Measurements from ENCODE around the gene UQCRH.
"Not testable (repeated sequence)": the region's sequence is repeated elsewhere in the genome, so short reads cannot be mapped to it uniquely, and the experiment has no call there.

The UQCRH gene

GRCh38 chr1:46334030-46334384, 30.5 kb downstream of the UQCRH start:
- DNase-seq = no peak

DNA sequence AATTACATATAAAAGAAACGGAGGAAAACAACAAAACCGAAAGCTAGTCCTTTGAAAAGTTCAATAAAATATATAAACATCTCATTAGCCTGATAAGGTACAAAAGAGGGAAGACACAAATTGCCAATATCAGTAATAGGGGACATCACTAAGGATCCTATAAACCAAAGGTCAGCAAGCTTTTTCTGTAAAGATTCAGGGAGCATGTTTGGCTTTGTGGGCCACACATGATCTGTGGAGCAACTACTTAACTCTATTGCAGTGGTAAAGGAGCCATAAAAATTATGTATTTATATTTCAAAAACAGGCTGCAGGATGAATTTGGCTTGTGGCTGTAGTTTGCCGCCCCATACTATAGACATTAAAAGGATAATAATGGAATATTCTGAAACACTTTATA, 31.6 kb downstream of the UQCRH start:
- DNase-seq = no peak

DNA sequence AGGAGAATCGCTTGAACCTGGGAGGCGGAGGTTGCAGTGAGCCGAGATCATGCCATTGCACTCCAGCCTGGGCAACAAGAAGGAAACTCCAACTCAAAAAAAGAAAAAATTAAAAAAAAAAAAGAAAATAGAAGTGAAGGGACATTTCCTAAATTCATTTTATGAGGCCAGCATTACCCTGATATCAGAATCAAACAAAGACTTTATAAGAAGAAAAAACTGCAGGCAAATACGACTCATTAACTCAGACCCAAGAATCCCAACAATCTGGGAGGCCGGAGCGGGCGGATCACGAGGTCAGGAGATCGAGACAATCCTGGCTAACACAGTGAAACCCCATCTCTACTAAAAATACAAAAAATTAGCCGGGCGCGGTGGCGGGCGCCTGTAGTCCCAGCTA, 33.9 kb downstream of the UQCRH start:
- DNase-seq = not testable (repeated sequence)

- DNase-seq = peak; percentile 68 to 82
Observed at GRCh38 chr1:46340404-46341221, 37.1 kb downstream of the UQCRH start, which contains the start of gene NSUN4. Gene NSUN4, plus strand, starts transcription at chr1:46340807. Its CDS starts 20 bp downstream, at chr1:46340827.

DNA sequence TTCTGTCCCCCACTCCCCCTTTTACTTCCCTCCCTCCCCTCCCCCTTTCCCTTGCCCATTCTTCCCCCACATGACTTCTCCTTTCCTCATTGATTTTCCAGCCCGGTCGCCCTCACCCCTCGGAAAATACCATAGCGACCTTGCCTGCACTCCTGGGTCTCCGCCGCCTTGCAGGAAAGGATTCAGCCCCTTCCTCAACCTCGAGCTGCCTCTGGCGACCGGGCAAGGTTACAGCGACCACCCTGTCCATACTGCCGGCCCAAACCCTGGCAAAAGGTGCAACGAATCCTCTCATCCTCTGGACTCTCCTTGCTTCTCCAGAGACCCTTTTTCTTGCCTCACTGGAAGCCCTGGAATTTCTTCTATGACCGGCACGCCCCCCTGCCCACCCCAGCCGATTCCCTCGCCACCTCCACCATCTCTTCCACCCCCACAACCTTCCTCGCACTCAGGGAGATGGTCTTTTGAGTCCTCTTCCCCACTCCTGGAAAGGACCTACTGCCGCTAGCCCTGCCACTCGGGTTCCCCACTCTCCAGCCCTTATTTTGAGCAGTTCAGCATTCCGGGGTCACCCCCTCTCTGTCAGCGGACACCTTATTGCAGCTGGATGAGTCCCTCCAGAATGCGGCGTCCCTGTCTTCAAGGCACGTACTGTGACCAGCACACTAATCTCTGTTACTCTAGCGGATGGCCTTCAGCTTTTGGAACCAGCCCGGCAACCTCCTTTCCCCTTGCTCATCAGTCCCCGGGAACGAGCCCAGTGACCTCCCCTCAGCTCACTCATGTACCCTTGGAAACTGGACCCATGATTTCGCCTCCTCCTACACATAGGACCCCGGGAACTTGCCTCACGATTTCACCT, 38.0 kb downstream of the UQCRH start:
- no peak for DNase-seq

- no peak for DNase-seq
Observed at GRCh38 chr1:46342084-46342656, 38.7 kb downstream of the UQCRH start.

DNA sequence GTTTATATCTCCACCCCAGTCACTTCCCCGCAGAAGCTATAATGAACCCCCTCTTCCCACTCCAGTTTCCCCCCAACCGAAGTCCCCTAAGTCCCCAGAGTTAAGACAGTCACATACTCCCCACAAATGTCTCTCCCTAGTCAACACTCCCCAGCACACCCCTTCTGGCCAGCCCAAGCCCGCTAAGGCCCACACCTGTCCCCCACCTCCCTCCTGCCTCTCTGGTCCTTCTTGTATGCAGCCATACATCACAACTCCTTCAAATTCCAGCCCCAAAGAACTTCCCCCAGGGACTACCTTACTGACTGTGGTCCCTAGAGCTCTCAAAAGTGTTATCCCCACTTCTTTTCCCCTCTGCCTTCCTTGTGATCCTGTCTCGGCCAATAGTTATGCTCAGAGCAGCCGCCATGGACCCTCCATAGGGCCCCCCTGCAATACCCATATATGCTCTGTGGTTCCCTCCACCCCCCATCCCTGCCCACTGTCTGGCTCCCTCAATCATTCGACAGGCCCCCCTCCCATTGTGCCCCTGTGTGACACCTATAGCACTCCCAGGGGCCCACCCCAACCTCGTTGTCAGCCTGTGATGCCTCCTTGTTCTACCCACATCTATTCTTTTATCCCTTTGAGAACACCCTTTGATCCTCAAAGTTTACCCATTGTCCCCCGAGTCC, 39.3 kb downstream of the UQCRH start:
- no peak for DNase-seq

GRCh38 chr1:46343351-46343695, 39.8 kb downstream of the UQCRH start:
- DNase-seq = no peak

DNA sequence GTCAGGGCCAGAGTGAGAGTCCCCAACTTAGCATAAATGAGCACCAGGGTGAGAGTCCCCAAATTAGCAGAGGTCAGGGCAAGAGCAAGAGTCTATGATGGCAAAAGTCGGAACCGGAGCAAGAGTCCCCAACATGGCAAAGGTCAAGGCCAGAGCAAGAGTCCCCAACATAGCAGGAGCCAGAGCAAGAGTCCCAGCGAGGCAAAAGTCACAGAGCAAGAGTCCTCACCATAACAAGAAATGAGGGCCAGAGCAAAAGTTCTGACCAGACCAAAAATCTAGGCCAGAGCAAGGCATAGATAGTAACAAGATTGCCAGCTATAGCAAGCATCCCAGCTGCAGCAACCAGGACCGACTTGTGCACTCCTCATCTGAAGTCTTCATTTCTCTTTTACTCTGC, 40.2 kb downstream of the UQCRH start:
- DNase-seq = no peak

DNA sequence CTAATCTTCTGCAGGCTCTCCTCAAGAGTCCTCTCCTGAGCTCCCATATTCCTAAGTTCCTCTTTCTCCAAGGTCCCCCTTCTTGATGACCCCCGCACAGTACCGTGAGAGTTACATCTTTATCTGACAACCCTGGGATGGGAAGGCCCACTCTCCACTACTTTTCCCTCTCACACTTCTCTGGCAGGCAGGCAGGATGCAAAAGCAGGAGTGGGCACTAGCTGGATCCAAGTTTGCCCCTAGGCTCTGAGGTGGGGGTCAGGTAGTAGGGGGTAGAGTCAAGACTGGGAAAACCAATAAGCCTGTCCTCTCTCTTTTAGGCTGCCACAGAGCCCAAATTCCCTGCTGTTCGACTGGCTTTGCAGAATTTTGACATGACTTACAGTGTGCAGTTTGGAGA, 41.0 kb downstream of the UQCRH start:
- DNase-seq = no peak

DNA sequence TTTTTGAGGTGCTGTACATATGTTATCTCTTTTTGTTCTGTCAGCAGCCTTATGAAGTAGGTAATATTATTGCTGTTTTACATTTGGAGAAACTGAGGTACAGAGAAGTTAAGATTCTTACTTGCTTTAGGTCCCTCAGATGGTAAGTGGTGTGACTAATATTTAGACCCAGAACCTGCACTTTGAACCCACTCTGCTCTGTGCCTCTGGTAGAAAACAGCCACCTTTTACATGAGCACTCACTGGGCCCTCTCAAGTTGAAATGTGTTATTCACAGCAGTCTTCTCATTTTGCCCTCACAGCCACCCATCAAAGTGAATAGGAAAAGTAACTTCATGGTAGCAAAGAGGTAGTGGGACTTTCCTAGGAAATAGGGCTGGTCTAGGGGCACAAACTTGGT, 41.8 kb downstream of the UQCRH start:
- DNase-seq = no peak

- no peak for DNase-seq
Observed at GRCh38 chr1:46352363-46352762, 48.9 kb downstream of the UQCRH start.

DNA sequence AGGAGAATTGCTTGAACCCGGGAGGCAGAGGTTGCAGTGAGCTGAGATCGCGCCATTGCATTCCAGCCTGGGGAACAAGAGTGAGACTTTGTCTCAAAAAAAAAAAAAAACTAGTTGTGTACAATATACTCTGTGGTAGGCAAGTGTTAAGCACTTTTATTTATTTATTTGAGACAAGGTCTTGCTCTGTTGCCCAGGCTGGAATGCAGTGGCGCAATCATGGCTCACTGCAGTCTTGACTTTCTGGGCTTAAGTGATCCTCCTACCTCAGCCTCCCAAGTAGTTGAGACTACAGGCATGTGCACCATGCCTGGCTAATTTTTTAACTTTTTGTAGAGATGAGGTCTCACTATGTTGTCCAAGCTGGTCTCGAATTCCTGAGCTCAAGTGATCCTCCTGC, 52.4 kb downstream of the UQCRH start:
- DNase-seq = not testable (repeated sequence)

GRCh38 chr1:46362158-46362557, 58.7 kb downstream of the UQCRH start:
- no peak for DNase-seq

GRCh38 chr1:46363121-46363520, 59.6 kb downstream of the UQCRH start:
- no peak for DNase-seq

DNA sequence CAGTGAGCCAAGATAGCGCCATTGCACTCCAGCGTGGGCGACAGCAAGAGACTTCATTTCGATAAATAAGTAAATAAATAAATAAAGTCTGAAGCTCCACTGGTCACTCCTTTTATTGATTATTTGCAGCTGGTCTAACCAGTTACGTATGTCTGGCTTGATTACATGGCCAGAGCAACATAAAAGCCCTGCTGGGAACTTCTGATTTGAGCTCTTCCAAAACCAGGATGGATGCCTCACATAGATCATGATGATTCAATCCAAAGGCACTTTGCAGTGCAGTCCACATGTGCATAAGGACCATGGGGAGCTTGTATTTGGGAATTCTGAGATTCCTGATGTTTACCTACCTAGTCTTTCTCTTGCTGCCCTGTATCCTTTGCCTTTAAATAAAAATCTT, 61.1 kb downstream of the UQCRH start:
- DNase-seq = no peak

GRCh38 chr1:46365796-46366195, 62.3 kb downstream of the UQCRH start:
- not testable (repeated sequence) for DNase-seq

Data from NCI-H187 (cell line).